GM21529 (cell line): Measurements from ENCODE around the gene TRPC6.
"Not testable (repeated sequence)": the region's sequence is repeated elsewhere in the genome, so short reads cannot be mapped to it uniquely, and the experiment has no call there.

Experiments
- ATAC-seq: cut with Tn5 transposase; IDR thresholded peaks from one replicate; pipeline ENCODE4 v1.9.1; 2021; ENCODE audit not compliant: unreplicated experiment

TRPC6 gene

GRCh38 chr11:101523193-101523592, 60.6 kb downstream of the TRPC6 start:
- no peak for ATAC-seq

- no peak for ATAC-seq
Observed at GRCh38 chr11:101521821-101522220, 62.0 kb downstream of the TRPC6 start.

GRCh38 chr11:101516546-101516945, 67.3 kb downstream of the TRPC6 start:
- no peak for ATAC-seq

GRCh38 chr11:101511065-101511464, 72.7 kb downstream of the TRPC6 start:
- no peak for ATAC-seq

- no peak for ATAC-seq
Observed at GRCh38 chr11:101510591-101510990, 73.2 kb downstream of the TRPC6 start.

GRCh38 chr11:101509922-101510321, 73.9 kb downstream of the TRPC6 start:
- ATAC-seq: no peak

GRCh38 chr11:101508370-101508769, 75.4 kb downstream of the TRPC6 start:
- no peak for ATAC-seq

- ATAC-seq: no peak
Observed at GRCh38 chr11:101498891-101499290, 84.9 kb downstream of the TRPC6 start.

GRCh38 chr11:101497291-101497690, 86.5 kb downstream of the TRPC6 start:
- no peak for ATAC-seq

GRCh38 chr11:101487775-101488174, 96.0 kb downstream of the TRPC6 start:
- ATAC-seq: no peak

GRCh38 chr11:101482556-101483124, 101.2 kb downstream of the TRPC6 start:
- ATAC-seq: no peak

- no peak for ATAC-seq
Observed at GRCh38 chr11:101478587-101479369, 105.0 kb downstream of the TRPC6 start.

GRCh38 chr11:101477926-101478325, 105.9 kb downstream of the TRPC6 start:
- ATAC-seq: no peak

- ATAC-seq: no peak
Observed at GRCh38 chr11:101476191-101476590, 107.6 kb downstream of the TRPC6 start.

- no peak for ATAC-seq
Observed at GRCh38 chr11:101475699-101476098, 108.1 kb downstream of the TRPC6 start.

GRCh38 chr11:101474666-101475065, 109.1 kb downstream of the TRPC6 start:
- no peak for ATAC-seq

GRCh38 chr11:101470881-101471520, 112.8 kb downstream of the TRPC6 start:
- no peak for ATAC-seq

- no peak for ATAC-seq
Observed at GRCh38 chr11:101470419-101470818, 113.4 kb downstream of the TRPC6 start.

- no peak for ATAC-seq
Observed at GRCh38 chr11:101466352-101466751, 117.5 kb downstream of the TRPC6 start.

- not testable (repeated sequence) for ATAC-seq
Observed at GRCh38 chr11:101464388-101464787, 119.4 kb downstream of the TRPC6 start.

GRCh38 chr11:101459020-101459419, 124.8 kb downstream of the TRPC6 start:
- ATAC-seq: no peak

- ATAC-seq: no peak
Observed at GRCh38 chr11:101458161-101458560, 125.6 kb downstream of the TRPC6 start.
